Loucy (cell line): ENCODE measurements around the gene ACER3.

Source experiments
- H2AFZ ChIP-seq: fragments of 200-600 bp; sonication (generic); 2 replicates; pipeline ENCODE4 v1.6.0; 2016; ENCODE audit warnings: antibody characterized with exemption, mild to moderate bottlenecking, low read length, moderate library complexity
- H3F3A ChIP-seq: fragments of 200-600 bp; 2 replicates; pipeline ENCODE4 v1.6.0; 2016; ENCODE audit warnings: antibody characterized with exemption, low read depth, mild to moderate bottlenecking
- H3K27me3 ChIP-seq: fragments of 200-600 bp; sonication (generic); 2 replicates; pipeline ENCODE4 v1.6.1; 2014; ENCODE audit warnings: low read length, mild to moderate bottlenecking; ENCODE audit not compliant: insufficient read depth, poor library complexity, severe bottlenecking
- H3K36me3 ChIP-seq: fragments of 200-600 bp; sonication (generic); 2 replicates; pipeline ENCODE4 v1.6.1; 2016; ENCODE audit warnings: low read length; ENCODE audit not compliant: insufficient read depth
- H3K4me1 ChIP-seq: fragments of 200-600 bp; sonication (generic); 2 replicates; pipeline ENCODE4 v1.5.1; 2014; ENCODE audit warnings: low read length, mild to moderate bottlenecking; ENCODE audit not compliant: insufficient read depth, poor library complexity, severe bottlenecking
- H3K4me2 ChIP-seq: fragments of 200-600 bp; sonication (generic); 2 replicates; pipeline ENCODE4 v1.6.0; 2014; ENCODE audit warnings: antibody characterized with exemption, low read length, low read depth, mild to moderate bottlenecking; ENCODE audit not compliant: poor library complexity, severe bottlenecking
- H3K4me3 ChIP-seq: fragments of 200-600 bp; sonication (generic); 2 replicates; pipeline ENCODE4 v1.5.1; 2014; ENCODE audit warnings: low read length, mild to moderate bottlenecking, mixed read lengths; ENCODE audit not compliant: poor library complexity, severe bottlenecking
- H3K79me2 ChIP-seq: fragments of 200-600 bp; sonication (generic); 2 replicates; pipeline ENCODE4 v1.6.1; 2014; ENCODE audit warnings: low read length; ENCODE audit not compliant: insufficient read depth
- H3K9ac ChIP-seq: fragments of 200-600 bp; sonication (generic); 2 replicates; pipeline ENCODE4 v1.6.0; 2014; ENCODE audit warnings: mild to moderate bottlenecking, low read depth, low read length, moderate library complexity; ENCODE audit not compliant: poor library complexity, severe bottlenecking
- H3K9me2 ChIP-seq: fragments of 200-600 bp; sonication (generic); replicated peaks from 2 replicates; pipeline ENCODE4 v1.6.1; 2016; ENCODE audit warnings: low read depth, low read length, mixed read lengths
- H3K9me3 ChIP-seq: fragments of 200-600 bp; sonication (generic); 2 replicates; pipeline ENCODE4 v1.6.1; 2014; ENCODE audit warnings: mild to moderate bottlenecking, antibody characterized with exemption, low read length, low read depth; ENCODE audit not compliant: insufficient read depth
- H4K20me1 ChIP-seq: fragments of 200-600 bp; sonication (generic); 2 replicates; pipeline ENCODE4 v1.6.0; 2014; ENCODE audit warnings: antibody characterized with exemption, low read length, mild to moderate bottlenecking; ENCODE audit not compliant: insufficient read depth, poor library complexity, severe bottlenecking
- EZH2phosphoT487 ChIP-seq: fragments of 200-600 bp; IDR thresholded peaks from 2 replicates; pipeline ENCODE4 v1.6.1; 2018; ENCODE audit warnings: antibody characterized with exemption, mild to moderate bottlenecking, moderate library complexity, borderline replicate concordance
- TF ChIP-seq, protein P1 (sequence below): fragments of 200-600 bp; sonication (generic); conservative IDR thresholded peaks from 2 replicates; pipeline ENCODE4 v1.5.1; 2014; ENCODE audit warnings: mild to moderate bottlenecking, antibody characterized with exemption, low read length

Gene ACER3

GRCh38 chr11:77051511-77051910 is 190.8 kb downstream of the ACER3 start:
- Histone ChIP-seq H2AFZ (no peak overlapping the region), H3K9ac (no peak overlapping the region), H3K36me3 (no peaks in the 10 kb centered on the region), H3K9me3 (peaks cover 4% of the 10 kb centered on the region; the same call in 1 of the 2 replicates), H3K79me2 (no peaks in the 10 kb centered on the region), H3K4me1 (peaks cover 4% of the 10 kb centered on the region), H3K4me3 (no peak overlapping the region), H3K4me2 (no peak overlapping the region), H3F3A (no peaks in the 10 kb centered on the region), H3K9me2 (no peaks in the 10 kb centered on the region), H4K20me1 (no peaks in the 10 kb centered on the region), H3K27me3 (no peaks in the 10 kb centered on the region)
- no peak for TF ChIP-seq EZH2phosphoT487
- TF ChIP-seq, protein P1, sequence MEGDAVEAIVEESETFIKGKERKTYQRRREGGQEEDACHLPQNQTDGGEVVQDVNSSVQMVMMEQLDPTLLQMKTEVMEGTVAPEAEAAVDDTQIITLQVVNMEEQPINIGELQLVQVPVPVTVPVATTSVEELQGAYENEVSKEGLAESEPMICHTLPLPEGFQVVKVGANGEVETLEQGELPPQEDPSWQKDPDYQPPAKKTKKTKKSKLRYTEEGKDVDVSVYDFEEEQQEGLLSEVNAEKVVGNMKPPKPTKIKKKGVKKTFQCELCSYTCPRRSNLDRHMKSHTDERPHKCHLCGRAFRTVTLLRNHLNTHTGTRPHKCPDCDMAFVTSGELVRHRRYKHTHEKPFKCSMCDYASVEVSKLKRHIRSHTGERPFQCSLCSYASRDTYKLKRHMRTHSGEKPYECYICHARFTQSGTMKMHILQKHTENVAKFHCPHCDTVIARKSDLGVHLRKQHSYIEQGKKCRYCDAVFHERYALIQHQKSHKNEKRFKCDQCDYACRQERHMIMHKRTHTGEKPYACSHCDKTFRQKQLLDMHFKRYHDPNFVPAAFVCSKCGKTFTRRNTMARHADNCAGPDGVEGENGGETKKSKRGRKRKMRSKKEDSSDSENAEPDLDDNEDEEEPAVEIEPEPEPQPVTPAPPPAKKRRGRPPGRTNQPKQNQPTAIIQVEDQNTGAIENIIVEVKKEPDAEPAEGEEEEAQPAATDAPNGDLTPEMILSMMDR: no peak

GRCh38 chr11:77052518-77052917 is 191.8 kb downstream of the ACER3 start:
- no peak overlapping the region for H3K4me3 ChIP-seq
- H4K20me1 ChIP-seq: no peaks in the 10 kb centered on the region
- H3K9me2 ChIP-seq: no peaks in the 10 kb centered on the region
- H3K4me2 ChIP-seq: no peak overlapping the region
- H3K4me1 ChIP-seq: no peaks in the 10 kb centered on the region
- H2AFZ ChIP-seq: no peak overlapping the region
- no peaks in the 10 kb centered on the region for H3K79me2 ChIP-seq
- H3F3A ChIP-seq: no peaks in the 10 kb centered on the region
- H3K27me3 ChIP-seq: no peaks in the 10 kb centered on the region
- H3K9me3 ChIP-seq: peaks cover 11% of the 10 kb centered on the region
- H3K36me3 ChIP-seq: no peaks in the 10 kb centered on the region
- no peak overlapping the region for H3K9ac ChIP-seq
- TF ChIP-seq, protein P1: no peak
- no peak for TF ChIP-seq EZH2phosphoT487

- Histone ChIP-seq H3K4me3 (no peak overlapping the region), H3K4me1 (no peaks in the 10 kb centered on the region), H3K36me3 (no peaks in the 10 kb centered on the region), H4K20me1 (no peaks in the 10 kb centered on the region), H2AFZ (no peak overlapping the region), H3F3A (no peaks in the 10 kb centered on the region), H3K4me2 (no peak overlapping the region), H3K9me3 (peaks cover 11% of the 10 kb centered on the region), H3K79me2 (no peaks in the 10 kb centered on the region), H3K27me3 (no peaks in the 10 kb centered on the region), H3K9ac (no peak overlapping the region), H3K9me2 (no peaks in the 10 kb centered on the region)
- no peak for TF ChIP-seq EZH2phosphoT487
- TF ChIP-seq, protein P1: no peak
Measured at GRCh38 chr11:77053217-77054015, 192.7 kb downstream of the ACER3 start.
